GM18909 (cell line): Measurements from ENCODE around the gene BRCA2.

Source experiments
- ATAC-seq: cut with Tn5 transposase; IDR thresholded peaks from one replicate; pipeline ENCODE4 v1.9.1; 2021; ENCODE audit warnings: mild to moderate bottlenecking; ENCODE audit not compliant: unreplicated experiment, poor library complexity

Gene BRCA2

DNA sequence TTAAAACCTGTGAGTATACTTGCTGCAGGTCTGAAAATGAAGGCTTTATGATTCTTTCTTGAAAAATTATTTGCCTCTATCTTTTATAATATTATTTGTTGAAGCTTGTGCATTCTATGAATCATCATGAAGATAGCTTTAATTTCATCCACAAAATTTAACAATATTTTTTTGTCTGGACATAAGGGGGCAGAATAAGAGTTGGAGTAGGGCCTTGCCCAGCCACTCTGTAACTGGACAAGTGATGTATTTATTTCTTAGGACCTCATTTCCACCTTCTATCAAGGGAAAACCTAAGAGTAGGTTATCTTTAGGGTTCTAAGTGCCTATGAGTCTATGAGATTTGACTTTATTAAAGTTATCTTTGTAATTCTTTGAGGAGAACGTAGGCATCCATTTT lies 62.7 kb downstream of the BRCA2 start:
- ATAC-seq, result no peak

DNA sequence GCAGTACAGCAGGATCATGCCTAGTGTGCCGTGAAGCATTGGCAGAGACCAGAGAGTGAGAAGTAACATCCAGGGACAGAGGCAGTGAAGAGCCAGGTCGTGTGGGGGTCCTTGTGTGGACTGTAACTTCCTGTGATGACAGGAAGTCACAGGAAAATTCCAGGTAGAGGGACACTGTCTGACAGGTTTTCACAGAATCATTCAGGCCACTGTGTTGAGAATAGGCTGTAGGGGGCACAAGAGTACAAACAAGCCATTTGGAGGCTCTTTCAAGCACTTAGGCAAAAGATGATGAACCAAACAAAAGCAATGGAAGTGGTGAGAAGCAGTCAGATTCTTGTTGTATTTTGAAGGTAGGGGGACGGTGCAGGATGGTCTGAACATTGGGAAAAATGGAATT lies 66.2 kb downstream of the BRCA2 start:
- no peak for ATAC-seq

DNA sequence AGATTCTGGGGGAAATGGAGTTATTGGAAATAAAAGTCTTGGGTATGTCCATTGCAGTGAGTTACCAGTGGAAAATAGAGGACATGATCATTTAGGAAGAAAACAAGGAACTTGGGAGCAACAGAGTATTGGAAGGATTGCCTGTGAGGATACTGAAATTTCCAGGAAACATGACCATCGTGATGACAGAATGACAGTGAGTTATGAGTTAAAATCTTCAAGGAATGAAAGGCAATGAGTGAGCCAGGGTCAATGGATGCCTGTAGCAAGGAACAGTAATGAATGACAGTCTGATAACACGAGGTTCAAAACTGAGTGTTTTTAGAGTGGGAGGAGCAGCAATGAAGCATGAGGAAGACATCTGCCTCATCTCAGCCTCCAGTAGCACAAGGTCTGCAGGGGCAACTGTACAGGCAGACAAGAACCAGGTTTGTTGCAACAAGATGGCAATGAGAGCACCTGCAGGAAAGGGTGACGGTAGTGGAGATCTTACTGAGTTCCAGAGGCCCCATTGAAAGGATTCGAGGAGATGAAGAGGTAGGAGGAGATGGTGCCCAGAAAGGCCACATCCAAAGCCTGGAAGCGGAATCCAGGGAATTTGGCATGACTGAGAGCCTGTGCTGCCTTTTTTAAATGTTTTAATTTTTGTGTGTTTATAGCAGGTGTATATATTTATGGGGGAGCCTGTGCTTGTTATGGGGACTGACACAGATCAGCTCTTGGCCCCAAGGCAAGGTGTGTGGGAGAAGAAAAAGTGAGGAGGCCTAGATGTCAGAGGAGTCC lies 68.7 kb downstream of the BRCA2 start:
- no peak for ATAC-seq

DNA sequence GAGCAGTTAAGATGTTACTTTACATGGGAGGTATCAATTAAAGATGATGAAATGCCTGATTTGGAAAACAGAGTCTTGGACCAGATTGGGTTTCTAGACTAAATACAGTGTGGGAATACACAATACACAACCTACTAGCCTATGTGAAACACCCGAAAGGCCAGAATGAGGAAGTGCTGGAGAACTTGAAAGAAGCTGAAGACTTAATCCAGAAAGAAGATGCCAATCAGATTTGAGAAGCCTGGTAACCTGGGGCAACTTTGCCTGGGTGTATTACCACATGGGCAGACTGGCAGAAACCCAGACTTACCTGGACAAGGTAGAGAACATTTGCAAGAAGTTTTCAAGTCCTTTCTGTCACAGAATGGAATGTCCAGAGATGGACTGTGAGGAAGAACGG lies 69.4 kb downstream of the BRCA2 start:
- ATAC-seq, result no peak

DNA sequence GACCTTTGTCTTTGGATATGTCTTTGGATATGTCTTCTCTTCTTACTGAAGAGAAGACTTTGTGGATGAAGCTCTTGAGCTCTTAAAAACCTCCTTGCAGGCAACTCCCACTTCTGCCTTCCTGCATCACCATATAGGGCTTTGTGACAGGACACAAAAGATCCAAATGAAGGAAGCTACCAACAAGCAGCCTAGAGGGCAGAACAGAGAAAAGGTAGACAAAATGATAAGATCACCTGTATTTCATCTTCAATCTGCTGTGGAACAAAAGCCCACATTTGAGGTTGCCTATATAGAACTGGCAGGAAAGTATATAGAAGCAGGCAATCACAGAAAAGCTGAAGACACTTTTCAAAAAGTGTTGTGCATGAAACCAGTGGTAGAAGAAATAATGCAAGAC lies 70.1 kb downstream of the BRCA2 start:
- no peak for ATAC-seq

DNA sequence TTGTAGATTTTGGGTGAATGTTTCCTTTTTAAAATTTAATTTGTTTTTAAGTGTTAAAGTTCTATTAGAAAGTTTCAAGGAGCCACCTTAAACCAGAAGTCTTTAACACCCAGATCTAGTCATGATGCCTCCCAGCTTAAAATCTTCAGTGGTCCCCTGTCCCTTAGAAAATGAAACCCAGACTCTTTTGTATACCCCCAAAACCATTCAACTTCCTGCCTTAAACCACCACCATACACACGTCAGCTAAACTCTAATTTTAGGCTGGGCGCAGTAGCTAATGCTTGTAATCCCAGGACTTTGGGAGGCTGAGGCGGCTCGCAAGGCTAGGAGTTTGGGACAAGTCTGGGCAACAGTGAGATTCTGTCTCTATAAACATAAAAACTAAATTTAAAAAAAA lies 74.7 kb downstream of the BRCA2 start:
- peak; percentile 72 for ATAC-seq

DNA sequence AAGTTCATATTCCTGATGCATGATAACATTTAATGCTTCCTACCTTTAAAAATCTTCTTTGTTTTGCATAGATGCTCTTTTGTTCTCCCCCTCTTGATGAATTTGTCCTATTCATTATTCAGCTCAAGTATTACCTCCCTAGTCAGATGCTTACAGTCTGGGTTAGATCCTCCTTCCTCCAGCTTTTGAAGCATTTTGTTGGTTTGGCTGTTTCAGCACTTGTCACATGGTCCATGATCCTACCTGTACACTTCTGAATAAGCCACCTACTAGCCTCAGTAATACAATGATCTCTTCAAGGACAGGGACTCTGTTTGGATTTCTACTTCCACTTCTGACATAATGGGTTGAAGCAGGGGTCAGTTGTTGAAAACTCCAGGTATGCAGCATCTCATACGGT lies 75.2 kb downstream of the BRCA2 start:
- ATAC-seq, result no peak

DNA sequence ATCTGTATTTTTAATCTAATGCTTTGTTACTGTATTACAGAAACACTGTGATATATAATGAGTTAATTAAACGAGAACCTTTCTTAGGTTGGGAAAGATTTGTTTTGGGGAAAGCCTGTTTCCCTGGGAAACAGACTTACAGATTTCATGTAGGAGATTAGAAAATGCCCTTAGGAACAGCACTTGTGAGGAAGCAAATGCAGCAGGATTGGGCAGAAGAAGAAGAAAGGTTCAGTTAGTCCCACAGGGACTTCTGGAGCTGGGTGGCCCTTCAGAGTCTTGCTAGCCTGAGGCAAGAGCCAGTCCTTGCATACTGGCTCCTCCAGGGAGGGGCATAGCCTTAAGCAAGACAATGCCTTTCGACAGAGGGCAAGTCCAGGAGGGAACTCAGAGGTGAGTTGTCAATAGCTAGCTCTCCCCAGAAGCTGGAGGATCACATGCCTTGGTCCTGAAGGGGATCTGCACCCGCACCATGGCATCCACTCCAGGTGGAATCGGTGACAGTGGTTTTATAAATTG lies 75.9 kb downstream of the BRCA2 start:
- no peak for ATAC-seq

DNA sequence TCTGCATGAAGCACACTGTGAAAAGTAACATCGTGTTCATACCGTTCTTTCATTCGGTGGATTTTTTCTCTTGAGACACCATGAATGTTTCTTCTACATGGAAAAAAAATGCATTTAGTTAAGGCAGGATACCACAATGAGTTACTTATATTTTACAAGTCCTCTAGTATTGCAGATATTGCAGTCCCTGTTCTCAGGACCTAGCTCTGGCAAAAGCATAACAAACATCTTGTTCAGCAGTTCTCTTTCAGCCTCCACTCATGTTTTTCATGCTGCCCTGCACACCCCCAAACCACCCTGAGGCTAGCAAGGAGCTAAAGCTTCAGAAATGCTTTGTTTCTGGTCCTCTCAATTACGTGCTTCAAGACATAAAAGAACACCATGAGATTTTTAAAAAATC lies 87.8 kb downstream of the BRCA2 start:
- ATAC-seq, result no peak

DNA sequence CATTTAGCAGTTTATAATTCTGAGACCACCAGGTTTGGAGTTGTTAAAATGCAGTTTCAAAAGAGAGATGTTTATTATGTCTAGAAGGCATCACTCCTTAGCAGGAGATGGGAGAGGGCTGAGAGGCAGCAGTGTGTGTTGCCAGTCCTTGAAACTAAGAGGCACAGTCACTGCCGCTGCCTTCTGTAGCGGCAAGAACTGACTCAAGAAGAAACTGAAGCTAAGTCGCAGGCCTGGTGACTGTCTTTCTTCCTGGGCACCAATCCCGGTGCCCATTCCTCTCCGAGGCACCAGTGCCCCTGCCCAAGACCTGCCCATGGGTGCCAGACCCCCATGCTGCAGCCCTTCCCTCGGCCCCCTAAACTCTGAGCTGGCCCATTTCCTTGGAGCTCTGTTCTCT lies 92.5 kb downstream of the BRCA2 start:
- no peak for ATAC-seq

DNA sequence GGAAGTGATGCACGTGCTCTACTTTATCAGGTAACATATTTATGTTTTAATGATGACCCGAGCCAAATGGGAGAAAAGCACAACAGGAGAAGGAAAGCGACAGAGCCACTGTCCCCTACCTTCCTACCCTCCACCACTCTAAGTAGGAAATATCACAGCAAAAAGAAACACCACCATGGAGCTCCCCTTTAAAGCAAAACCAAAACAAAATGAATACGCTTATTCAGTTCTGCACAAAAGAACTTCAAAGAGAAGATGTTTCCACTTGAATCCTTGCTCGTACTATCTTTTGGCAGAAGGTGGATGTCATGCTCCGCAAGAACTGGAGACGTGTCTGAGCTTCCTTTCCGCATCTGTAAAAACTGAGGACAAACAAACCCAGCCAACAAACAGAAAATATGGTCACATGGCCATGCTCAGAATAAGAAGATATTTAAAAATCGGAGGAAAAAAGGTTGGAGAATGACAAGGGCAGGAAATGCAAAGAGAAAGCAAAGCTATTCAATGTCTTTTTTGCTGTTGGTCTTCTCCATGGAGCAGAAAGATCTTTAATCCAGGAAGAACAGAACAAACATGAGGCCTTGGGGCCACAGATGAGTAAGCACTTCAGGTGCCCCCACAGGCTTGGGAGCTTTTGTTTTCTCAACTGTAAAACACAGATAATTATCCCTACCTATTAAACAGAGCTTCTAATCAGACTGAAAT lies 93.1 kb downstream of the BRCA2 start:
- ATAC-seq, result no peak

DNA sequence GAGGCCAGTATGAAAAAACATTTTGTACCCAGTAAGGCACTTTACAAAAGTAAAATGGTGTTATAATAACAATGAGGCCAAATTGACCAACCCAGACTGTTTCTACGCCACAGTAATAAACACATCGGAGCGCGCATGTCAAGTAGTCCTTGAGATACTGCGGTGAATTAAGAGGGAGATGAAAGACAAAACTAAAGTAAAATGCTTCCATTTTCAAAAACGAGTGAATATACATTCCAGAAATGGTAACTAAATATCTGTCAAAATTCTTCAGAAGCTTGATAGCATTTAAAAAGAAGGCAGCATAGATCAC lies 93.6 kb downstream of the BRCA2 start:
- ATAC-seq, result no peak

DNA sequence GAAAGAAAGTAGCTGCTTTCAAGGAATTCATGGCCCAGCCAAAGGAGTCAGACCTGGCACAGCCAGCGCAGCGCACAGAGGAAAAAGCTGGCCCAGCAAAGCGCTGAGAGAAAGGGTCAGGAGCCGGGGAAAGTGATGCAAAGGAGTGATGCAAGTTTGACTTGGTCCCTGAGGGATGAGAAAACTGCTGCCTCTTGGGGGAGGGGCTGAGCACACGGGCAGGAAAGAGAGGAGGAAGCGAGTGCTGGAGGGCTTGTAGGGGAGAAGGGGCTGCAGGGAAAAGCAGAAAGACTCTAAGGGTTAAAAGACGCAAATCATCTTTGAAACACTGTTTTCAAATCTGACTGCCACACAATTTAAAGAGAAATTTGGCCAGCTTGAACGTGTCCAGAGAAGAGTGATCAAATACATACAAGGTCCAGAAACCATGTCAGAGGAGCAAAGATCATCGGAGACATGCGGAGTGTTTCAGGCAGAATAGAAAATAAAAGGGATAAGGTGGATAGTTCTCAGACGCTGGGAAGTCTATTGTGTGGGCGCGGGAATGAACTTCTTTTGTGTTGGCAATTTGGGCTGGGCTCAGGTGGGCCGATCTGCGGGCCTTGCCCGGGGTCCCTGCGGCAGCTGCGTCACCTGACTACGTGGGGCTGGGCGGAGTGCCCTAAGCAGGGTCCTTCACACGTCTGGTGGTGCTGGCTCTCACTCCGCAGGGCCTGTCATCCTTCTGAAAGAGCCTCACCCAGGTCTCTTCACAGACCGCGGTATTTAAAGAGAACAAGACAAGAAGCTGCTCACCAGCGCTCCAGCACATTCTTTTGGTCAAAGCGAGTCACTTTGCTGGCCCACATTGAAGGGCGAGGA lies 94.5 kb downstream of the BRCA2 start:
- no peak for ATAC-seq

DNA sequence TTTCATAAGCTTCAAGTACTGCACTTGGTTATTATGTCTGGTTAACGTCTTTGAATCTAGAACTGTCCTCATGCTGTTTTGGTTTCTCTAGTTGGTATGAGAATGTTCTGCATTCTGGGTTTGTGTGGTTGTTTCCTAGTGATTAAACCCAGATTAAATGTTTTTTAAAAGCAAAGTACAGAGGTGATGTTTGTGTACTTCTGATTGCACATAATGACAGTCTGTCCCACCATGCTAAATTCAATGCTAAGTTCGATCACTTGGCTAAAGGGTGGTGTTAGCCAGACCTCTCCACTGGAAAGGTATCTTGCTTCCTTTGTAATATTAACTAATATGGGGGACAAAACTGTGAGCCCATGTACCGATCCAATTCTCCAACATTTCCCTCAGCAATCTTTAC lies 98.0 kb downstream of the BRCA2 start:
- no peak for ATAC-seq

DNA sequence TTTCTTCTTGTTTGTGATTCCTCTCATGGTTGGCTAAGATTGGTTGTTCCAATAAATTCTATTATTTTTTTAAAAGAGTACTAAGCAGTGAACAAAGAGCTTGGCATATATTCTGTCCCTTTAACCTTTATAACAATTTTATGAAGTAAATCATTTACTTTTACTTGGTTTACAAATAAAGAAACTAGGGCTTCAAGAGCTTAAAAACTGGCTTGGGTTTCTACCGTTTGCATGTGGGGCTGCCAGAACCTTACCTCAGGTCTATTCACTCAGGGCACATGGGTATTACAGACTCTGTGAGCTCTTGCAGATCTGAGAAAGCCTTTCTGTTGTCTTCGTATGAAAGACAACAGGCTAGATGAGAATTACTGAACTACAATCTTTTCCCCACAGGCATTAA lies 99.3 kb downstream of the BRCA2 start:
- ATAC-seq, result no peak

DNA sequence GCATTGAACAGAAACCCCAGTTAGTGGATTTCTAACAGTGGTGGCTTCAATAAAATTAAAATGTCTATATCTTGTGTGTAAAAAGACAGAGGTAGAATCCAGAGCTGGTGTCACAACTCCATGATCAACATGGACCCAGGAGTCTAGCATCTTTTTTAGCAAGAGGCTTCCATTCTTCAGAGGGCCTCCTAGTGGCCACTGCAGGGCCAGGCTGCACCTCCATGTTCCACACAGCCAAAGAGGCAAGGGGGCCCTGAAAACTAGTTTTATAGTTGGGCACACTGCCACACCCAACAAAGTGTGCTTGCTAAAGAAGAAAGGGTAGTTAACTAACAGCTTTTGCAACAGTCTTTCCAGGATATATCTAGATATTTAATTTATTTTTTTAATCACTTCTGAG lies 99.7 kb downstream of the BRCA2 start:
- ATAC-seq, result no peak

DNA sequence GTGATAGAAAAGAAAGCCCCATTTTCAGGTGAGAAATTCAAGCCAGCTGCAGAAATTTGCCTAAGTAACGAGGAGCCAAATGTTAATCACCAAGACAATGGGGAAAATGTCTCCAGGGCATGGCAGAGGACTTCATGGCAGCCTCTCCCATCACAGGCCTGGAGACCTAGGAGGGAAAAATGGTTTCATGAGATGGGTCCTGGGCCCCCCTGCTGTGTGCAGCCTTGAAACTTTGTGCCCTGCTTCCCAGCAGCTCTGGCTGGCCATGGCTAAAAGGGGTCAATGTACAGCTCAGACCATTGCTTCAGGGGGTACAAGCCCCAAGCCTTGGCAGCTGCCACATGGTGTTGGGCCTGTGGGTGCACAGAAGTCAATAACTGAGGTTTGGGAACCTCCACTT lies 102.7 kb downstream of the BRCA2 start:
- no peak for ATAC-seq

DNA sequence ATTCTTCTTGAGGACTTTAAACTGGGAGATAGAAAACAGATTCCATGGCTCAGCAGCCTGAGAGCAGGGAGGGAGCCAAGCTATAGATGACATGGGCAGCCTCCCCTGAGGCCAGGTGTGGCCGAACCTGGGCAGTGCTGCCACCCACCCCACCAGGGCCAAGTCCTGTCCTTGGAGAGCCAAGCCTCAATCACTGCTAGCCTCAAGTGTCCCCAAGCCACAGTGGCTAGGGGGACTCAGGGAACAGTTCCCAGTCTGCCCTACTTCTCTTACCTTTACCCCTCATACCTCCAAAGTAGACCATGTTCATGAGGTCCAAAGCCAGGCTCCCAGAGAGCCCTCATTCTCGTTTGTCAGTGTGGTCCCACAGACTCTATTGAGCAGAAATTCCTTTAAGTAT lies 104.6 kb downstream of the BRCA2 start:
- ATAC-seq, result no peak

DNA sequence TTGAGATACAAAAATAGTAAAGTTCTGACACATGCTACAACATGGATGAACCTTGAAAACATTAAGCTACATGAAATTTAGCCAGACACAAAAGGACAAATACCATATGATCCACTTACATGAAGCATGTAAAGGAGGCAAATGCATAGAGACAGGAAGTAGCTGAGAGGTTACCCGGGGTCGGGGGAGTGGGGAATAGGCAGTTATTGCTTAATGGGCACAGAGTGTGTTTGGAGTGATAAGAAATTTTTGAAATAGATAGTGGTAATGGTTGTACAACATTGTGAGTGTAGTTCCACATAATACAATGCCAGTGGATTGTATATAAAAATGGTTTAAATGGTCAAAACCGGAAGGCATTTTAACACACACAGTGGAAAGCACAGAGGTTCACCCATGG lies 108.3 kb downstream of the BRCA2 start:
- no peak for ATAC-seq

DNA sequence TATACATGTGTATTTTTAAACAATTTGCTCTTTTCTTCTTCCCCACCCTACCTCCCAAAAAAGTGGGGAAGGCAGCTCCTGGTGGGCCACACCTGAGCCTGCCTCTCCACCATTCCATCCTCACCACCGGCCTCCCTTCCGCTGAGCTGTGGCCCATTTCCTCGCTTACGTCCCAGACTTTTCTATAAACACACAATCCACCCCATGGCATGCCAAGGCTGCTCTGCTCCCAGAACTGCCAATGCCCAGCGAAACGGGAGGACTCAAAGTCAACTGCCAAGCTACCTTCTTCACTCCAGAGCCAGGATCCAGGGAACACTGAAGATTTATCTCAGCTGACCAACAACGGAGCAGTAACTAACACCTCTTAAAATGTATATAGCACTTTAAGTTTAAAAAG lies 109.8 kb downstream of the BRCA2 start:
- ATAC-seq, result no peak
